Urinary bladder (tissue), 4 donors: Measurements from ENCODE around the gene ZBTB48. TPM values are rescaled to one million over a fixed set of nuclear protein-coding genes. Genes with fewer than 3 reads are reported as not detected.

Experiments
- DNase-seq: peaks from one replicate; pipeline ENCODE4 v3.0.0-alpha.2; 2015; ENCODE audit errors: extremely low spot score
- H3K27ac ChIP-seq: one replicate; pipeline ENCODE4 v1.5.1; 2013; ENCODE audit warnings: low read depth, mild to moderate bottlenecking, moderate library complexity
- H3K36me3 ChIP-seq: one replicate; pipeline ENCODE4 v1.6.1; 2013; ENCODE audit warnings: mild to moderate bottlenecking, moderate library complexity; ENCODE audit not compliant: insufficient read depth
- H3K4me1 ChIP-seq: one replicate; pipeline ENCODE4 v1.6.1; 2013; ENCODE audit warnings: mild to moderate bottlenecking, moderate library complexity; ENCODE audit not compliant: insufficient read depth
- H3K4me3 ChIP-seq: one replicate; pipeline ENCODE4 v1.5.1; 2013; ENCODE audit warnings: low read depth, low read length
- WGBS: extraction: QIAGEN DNeasy Blood & Tissue Kit; methylation state at CpG from one replicate; pipeline ENCODE4 v1.1.7; 2013; 5-methylcytosine and 5-hydroxymethylcytosine counted together
- polyA plus RNA-seq: library from polyadenylated mRNA; stranded (reverse); fragments of 200-250 nt; gene quantifications from one replicate; pipeline ENCODE4 v1.2.3, GENCODE V29; 2013
- total RNA-seq: library from RNA; depleted of rRNA; stranded (reverse); fragments of >200 nt; gene quantifications from one replicate; pipeline ENCODE4 v1.2.3, GENCODE V29; 2014
- donor health status: healthy with polysubstance abuse.
- donor health status: healthy.

Gene ZBTB48
- total and polyA plus RNA-seq, 2 donors = 19.6 to 32.2 TPM

- no peaks in the 10 kb centered on the region for H3K36me3 ChIP-seq
- peaks cover 2% of the 10 kb centered on the region for H3K4me1 ChIP-seq
- peak overlapping the region; percentile 72 for H3K4me3 ChIP-seq
- WGBS = under 1% methylated on average over 29 of the region's 30 CpGs
- H3K27ac ChIP-seq = peak overlapping the region; percentile 79
- DNase-seq = no peak
Measured at GRCh38 chr1:6580119-6580592, 362 bp downstream of the ZBTB48 start.

- Histone ChIP-seq H3K36me3 (no peaks in the 10 kb centered on the region), H3K4me3 (peak overlapping the region; percentile 72), H3K27ac (peak overlapping the region; percentile 79), H3K4me1 (peaks cover 2% of the 10 kb centered on the region)
- DNase-seq = no peak
- WGBS = 38% methylated on average over 19 of the region's 19 CpGs
Measured at GRCh38 chr1:6580593-6581409, 1.0 kb downstream of the ZBTB48 start.

- WGBS = 72% methylated on average over 10 of the region's 10 CpGs
- H3K4me1 ChIP-seq = peaks cover 2% of the 10 kb centered on the region
- H3K4me3 ChIP-seq = no peak overlapping the region
- no peaks in the 10 kb centered on the region for H3K36me3 ChIP-seq
- no peak for DNase-seq
- H3K27ac ChIP-seq = peak overlapping the region; percentile 27
Measured at GRCh38 chr1:6581561-6582305, 1.9 kb downstream of the ZBTB48 start.

- no peak overlapping the region for H3K4me3 ChIP-seq
- no peaks in the 10 kb centered on the region for H3K36me3 ChIP-seq
- no peak overlapping the region for H3K27ac ChIP-seq
- WGBS = 89% methylated on average over 1 of the region's 1 CpG
- H3K4me1 ChIP-seq = peaks cover 2% of the 10 kb centered on the region
- no peak for DNase-seq
Measured at GRCh38 chr1:6582370-6582769, 2.6 kb downstream of the ZBTB48 start.

GRCh38 chr1:6584126-6585080 is 4.6 kb downstream of the ZBTB48 start:
- no peak overlapping the region for H3K4me3 ChIP-seq
- no peaks in the 10 kb centered on the region for H3K36me3 ChIP-seq
- no peak for DNase-seq
- peaks cover 2% of the 10 kb centered on the region for H3K4me1 ChIP-seq
- 78% methylated on average over 21 of the region's 21 CpGs for WGBS
- H3K27ac ChIP-seq = no peak overlapping the region

- DNase-seq = no peak
- Histone ChIP-seq H3K27ac (no peak overlapping the region), H3K36me3 (no peaks in the 10 kb centered on the region), H3K4me3 (no peak overlapping the region), H3K4me1 (peaks cover 2% of the 10 kb centered on the region)
- WGBS = 83% methylated on average over 12 of the region's 12 CpGs
Measured at GRCh38 chr1:6585081-6585722, 5.4 kb downstream of the ZBTB48 start.

GRCh38 chr1:6585841-6586240 is 6.0 kb downstream of the ZBTB48 start:
- 90% methylated on average over 7 of the region's 7 CpGs for WGBS
- Histone ChIP-seq H3K36me3 (no peaks in the 10 kb centered on the region), H3K27ac (no peak overlapping the region), H3K4me1 (no peaks in the 10 kb centered on the region), H3K4me3 (no peak overlapping the region)
- DNase-seq = no peak

GRCh38 chr1:6586404-6586816 is 6.6 kb downstream of the ZBTB48 start:
- Histone ChIP-seq H3K27ac (no peak overlapping the region), H3K36me3 (no peaks in the 10 kb centered on the region), H3K4me1 (no peaks in the 10 kb centered on the region), H3K4me3 (no peak overlapping the region)
- WGBS = 72% methylated on average over 11 of the region's 11 CpGs
- no peak for DNase-seq

GRCh38 chr1:6587261-6588005 is 7.6 kb downstream of the ZBTB48 start:
- WGBS = 64% methylated on average over 13 of the region's 13 CpGs
- no peaks in the 10 kb centered on the region for H3K4me1 ChIP-seq
- H3K36me3 ChIP-seq = no peaks in the 10 kb centered on the region
- no peak for DNase-seq
- no peak overlapping the region for H3K4me3 ChIP-seq
- H3K27ac ChIP-seq = no peak overlapping the region

GRCh38 chr1:6588128-6588892 is 8.5 kb downstream of the ZBTB48 start:
- H3K36me3 ChIP-seq = peaks cover 5% of the 10 kb centered on the region
- H3K4me3 ChIP-seq = no peak overlapping the region

GRCh38 chr1:6588893-6589520 is 9.2 kb downstream of the ZBTB48 start:
- Histone ChIP-seq H3K27ac (no peak overlapping the region), H3K36me3 (peaks cover 6% of the 10 kb centered on the region), H3K4me3 (no peak overlapping the region), H3K4me1 (no peaks in the 10 kb centered on the region)
- no peak for DNase-seq
- WGBS = 76% methylated on average over 24 of the region's 24 CpGs

More at GRCh38 chr1:6588128-6588892, 8.5 kb downstream of the ZBTB48 start:
- Histone ChIP-seq H3K4me1 (no peaks in the 10 kb centered on the region), H3K27ac (no peak overlapping the region)
- 79% methylated on average over 25 of the region's 25 CpGs for WGBS
- DNase-seq = no peak
